ENCODE data around the gene GPS1.
A peak's percentile ranks its signal among the peaks of the same experiment; 100 is the strongest.

GPS1 gene

DNA sequence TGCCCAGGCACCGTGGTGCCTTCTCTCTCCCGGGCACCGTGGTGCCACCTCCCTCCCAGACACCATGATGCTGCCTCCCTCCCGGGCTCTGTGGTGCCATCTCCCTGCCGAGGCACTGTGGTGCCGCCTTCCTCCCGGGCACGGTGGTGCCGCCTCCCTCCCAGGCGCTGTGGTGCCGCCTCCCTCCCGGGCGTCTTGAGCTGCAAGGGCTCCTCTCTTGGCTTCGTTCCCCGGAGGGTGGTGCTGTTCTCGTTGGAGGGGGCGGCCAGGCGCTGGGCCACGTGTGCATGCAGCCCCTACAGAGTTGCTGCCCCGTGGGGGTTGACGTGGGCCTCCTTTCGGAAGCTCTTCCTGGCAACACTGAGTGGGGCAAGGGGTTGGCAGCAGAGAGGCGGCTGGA lies 37.3 kb upstream of the GPS1 start:
- FAIRE-seq (no peak), DNase-seq (ENCODE audit: low spot score) (no peak)

GRCh38 chr17:82014971-82015310 lies 36.8 kb upstream of the GPS1 start:
- FAIRE-seq (no peak), DNase-seq (ENCODE audit: low spot score) (no peak)

- FAIRE-seq: peak; percentile 40
- no peak for DNase-seq (ENCODE audit: low spot score)
These were observed 36.3 kb upstream of the GPS1 start for GRCh38 chr17:82015311-82015971.

GRCh38 chr17:82016061-82016874 lies 35.4 kb upstream of the GPS1 start:
- no peak for DNase-seq (ENCODE audit: low spot score)
- no peak for FAIRE-seq

DNA sequence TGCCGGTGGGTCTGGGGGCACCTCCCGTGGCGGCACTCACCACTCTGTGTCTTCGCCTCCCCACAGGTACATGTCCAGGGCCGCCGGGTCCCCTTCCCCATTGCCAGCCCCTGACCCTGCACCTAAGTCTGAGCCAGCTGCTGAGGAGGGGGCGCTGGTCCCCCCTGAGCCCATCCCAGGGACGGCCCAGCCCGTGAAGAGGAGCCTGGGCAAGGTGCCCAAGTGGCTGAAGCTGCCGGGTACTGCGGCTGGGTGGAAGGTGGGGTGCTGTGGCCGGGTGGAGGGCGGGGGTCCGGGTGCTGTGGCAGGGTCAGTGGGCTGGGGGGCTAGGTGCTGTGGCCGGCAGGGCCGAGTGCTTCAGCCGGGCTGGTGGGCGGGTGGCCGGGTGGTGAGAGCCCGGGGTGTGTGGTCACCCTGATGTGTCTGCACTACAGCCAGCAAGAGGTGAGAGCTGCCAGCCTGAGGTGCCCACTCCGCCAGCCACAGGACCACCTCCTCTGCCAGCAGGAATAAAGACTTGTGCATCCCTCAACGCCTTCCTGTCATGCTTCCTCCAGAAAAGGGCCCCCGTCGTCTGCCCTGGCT lies 34.7 kb upstream of the GPS1 start:
- FAIRE-seq (no peak), DNase-seq (ENCODE audit: low spot score) (no peak)

- FAIRE-seq: no peak
- DNase-seq (ENCODE audit: low spot score): no peak
These were observed 34.0 kb upstream of the GPS1 start for GRCh38 chr17:82017612-82018151.

- FAIRE-seq (no peak), DNase-seq (ENCODE audit: low spot score) (no peak)
These were observed 33.3 kb upstream of the GPS1 start for GRCh38 chr17:82018152-82018988.

DNA sequence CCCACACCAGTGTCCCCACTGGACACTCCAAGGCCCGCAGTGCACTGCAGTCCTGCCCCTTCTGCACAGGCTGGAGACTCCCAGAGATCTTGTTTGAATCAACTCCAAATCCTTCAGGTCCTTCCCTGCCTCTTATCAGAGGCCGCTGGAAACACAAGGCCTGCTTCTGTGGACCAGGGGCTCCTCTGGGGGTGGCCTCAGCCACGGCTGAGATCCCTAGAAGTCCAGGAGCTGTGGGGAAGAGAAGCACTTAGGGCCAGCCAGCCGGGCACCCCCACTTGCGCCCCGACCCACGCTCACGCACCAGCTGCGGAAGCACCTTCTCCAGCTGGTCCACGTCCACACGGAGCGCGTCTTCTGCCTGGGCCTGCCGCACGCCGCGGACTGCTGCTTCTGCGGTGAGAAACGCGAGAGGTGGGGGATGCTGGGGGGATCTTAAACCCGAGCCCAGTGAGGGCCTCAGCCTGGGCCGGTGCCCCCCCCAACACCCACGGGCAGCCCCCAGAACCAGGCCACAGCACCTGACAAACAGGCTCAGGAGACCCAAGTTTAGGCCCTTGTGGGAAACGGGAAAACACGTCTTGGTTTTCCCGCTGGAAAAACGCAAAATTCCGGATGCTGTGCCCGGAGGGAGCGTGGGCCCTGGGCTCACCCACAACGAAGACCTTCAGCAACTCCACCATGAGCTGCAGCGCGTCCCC lies 32.6 kb upstream of the GPS1 start:
- no peak for DNase-seq (ENCODE audit: low spot score)
- FAIRE-seq: peak; percentile 46

DNA sequence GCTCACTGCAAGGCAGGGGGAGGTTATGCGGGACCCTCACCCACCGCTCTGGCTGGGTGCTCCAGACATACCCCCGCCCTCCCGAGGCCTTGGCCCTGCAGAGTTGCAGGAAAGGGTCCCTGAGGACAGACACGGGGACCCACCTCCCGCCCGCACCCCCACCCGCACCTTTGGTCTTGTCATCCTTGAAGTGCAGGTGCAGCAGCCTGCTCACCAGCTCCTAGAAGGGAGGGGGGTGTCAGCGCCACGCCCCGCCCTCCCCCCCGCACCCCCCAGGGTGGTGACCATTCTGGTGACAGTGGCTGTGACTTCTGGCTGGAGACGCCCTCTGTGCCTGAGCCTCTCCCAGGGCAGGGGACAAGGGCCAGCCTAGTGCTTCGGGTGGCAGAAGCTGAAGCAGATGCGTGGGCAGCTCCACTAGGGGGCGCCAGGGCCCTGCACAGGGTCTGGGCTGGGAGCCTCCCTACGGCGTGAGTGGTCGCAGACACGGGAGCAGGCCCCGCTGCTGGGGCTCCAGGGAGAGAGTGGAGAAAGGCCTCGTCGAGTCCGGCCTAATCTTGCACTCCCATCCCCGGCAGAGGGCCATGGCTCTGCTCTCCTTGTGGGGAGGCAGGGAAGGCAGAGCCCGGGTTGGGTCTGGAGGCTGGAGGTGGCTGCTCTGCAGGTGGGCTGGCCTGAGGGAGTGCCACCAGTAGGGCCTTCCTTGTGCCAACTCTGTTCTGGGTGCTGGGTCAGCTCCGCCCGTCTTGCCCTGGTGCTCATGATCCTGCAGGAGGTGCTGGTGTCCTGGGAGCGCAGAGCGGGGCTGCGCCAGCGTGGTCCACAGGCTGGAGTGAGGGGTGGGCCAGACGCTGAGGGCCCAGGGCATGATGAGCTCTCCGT lies 31.8 kb upstream of the GPS1 start:
- DNase-seq (ENCODE audit: low spot score) (peak; percentile 79), FAIRE-seq (peak; percentile 9)

- no peak for DNase-seq (ENCODE audit: low spot score)
- peak; percentile 5 for FAIRE-seq
These were observed 31.1 kb upstream of the GPS1 start for GRCh38 chr17:82020572-82021106.

GRCh38 chr17:82021107-82021899 lies 30.4 kb upstream of the GPS1 start:
- peak; percentile 73 for DNase-seq (ENCODE audit: low spot score)
- peak; percentile 91 for FAIRE-seq

DNA sequence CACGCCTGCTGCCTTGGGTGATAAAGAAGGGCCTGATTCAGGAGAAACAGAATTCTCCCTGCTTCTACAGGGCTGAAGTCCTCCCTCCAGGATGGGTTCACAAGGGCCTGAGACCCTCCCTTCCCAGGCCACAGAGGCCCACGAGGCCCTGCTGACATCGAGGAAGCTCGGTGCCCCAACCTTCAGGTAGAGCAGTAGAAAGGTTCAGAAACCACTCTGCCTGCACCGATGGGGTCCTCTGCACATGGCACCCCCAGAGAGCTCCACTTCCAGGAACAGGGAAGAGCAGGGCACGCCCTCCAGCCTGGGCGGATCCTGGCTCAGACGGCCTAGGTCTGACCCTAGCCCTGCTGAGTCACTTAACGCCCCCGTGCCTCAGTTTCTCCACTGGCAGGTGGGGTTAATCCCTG lies 29.8 kb upstream of the GPS1 start:
- DNase-seq (ENCODE audit: low spot score) (no peak), FAIRE-seq (no peak)

GRCh38 chr17:82022310-82022980 lies 29.3 kb upstream of the GPS1 start, which contains the start of gene CENPX:
CENPX (minus strand) TSS chr17:82022878; CDS start chr17:82022861, 17 bp downstream.
- FAIRE-seq (peak; percentile 74), DNase-seq (ENCODE audit: low spot score) (no peak)

DNA sequence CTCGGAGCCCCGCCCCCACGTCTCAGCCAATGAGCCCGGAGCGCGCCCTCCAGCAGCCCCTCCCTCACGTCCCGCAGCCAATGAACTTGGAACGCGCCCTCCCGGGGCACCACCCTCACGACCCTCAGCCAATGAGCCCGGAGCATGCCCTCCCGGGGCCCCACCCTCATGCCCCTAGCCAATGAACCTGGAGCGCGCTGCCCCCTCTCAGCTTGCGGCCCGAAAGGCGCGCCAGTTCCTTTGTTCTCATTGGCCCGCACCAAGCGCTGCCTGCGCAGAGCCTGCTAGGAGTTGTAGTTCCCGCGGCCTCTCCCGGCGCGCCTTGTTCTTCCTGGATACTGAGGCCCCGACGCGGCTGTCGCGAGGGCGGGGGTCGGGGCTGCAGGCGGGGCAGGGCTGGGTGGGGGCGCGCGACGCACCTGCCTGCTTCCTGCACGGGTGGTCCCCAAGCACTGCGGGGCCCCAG lies 28.7 kb upstream of the GPS1 start, which contains the start of gene LRRC45:
LRRC45 (plus strand) TSS at position 325 of the 466 bp plus-strand sequence. CDS start 339 bp downstream, outside the sequence.
- DNase-seq (ENCODE audit: low spot score): peak; percentile 100
- FAIRE-seq: peak; percentile 98

DNA sequence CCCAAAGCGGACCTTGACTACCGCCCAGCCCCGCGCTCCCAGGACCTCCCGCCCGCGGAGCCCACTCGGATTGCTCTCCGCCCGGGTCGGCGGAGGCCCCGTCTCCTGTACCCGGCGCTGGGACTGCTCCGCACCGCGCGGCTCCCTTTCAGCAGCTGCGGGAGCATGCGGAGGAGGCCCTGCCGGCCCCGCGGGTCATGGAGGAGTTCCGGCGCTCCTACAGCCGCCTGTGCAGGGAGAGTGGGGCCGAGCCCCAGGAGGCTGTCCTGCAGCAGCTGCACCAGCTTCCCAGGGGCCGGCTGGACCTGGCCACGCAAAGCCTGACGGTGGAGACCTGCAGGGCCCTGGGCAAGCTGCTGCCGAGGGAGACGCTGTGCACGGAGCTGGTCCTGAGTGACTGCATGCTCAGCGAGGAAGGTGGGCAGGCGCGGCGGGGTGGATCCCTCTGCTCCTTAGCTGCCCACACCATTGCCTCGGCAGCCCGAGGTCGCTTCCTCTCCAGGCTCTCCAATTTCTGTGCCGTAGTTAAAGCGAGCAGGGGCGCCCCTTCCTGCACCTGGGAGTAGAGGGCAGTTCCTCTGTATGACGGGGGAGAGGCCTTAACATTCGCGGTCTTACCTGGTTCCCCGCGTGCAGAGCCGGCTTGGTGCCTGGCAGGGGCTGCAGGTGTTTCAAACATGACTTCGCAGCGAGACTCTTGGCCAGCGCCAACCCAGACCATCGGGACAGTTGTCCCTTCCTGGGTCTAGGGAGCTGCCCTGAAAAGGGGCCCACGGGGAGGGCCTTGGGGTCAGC lies 28.1 kb upstream of the GPS1 start:
- FAIRE-seq: no peak
- DNase-seq (ENCODE audit: low spot score): peak; percentile 51

GRCh38 chr17:82024859-82025258 lies 26.8 kb upstream of the GPS1 start:
- DNase-seq (ENCODE audit: low spot score) (no peak), FAIRE-seq (no peak)

Data from urothelium cell line (cell line).